ENCODE measurements around the gene DCST2.

The DCST2 gene

DNA sequence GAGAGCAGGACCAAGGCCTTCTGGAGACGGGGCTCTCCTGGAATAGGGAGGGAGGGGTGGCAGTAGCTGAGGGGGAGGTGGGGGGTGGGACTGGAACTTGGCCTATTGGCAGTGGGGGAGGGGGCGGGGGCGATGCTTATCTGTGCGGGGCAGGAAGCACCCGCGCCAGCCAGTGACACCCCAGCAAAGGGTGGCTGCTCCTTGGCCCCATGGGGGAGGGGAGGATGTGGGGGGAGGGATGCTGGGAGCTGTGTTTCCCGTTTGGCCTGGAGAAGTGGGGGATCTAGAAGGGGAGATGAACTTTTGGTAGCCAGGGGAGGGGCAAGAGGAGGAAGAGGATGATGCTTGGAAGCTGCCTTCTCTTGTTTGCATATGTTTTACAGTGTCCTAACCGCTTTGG lies 19.9 kb downstream of the DCST2 start:
- no peak overlapping the region for H3K4me3 ChIP-seq (ENCODE audit: low read depth, low read length)
- TF ChIP-seq, protein P1, sequence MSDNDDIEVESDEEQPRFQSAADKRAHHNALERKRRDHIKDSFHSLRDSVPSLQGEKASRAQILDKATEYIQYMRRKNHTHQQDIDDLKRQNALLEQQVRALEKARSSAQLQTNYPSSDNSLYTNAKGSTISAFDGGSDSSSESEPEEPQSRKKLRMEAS (IDR thresholded peaks at IDR 0.05; ENCODE audit: low read depth, low read length): no peak
- TF ChIP-seq, protein P2, sequence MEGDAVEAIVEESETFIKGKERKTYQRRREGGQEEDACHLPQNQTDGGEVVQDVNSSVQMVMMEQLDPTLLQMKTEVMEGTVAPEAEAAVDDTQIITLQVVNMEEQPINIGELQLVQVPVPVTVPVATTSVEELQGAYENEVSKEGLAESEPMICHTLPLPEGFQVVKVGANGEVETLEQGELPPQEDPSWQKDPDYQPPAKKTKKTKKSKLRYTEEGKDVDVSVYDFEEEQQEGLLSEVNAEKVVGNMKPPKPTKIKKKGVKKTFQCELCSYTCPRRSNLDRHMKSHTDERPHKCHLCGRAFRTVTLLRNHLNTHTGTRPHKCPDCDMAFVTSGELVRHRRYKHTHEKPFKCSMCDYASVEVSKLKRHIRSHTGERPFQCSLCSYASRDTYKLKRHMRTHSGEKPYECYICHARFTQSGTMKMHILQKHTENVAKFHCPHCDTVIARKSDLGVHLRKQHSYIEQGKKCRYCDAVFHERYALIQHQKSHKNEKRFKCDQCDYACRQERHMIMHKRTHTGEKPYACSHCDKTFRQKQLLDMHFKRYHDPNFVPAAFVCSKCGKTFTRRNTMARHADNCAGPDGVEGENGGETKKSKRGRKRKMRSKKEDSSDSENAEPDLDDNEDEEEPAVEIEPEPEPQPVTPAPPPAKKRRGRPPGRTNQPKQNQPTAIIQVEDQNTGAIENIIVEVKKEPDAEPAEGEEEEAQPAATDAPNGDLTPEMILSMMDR (IDR thresholded peaks at IDR 0.05; ENCODE audit: low read depth, low read length): no peak
- TF ChIP-seq MYC (IDR thresholded peaks at IDR 0.05; ENCODE audit: low read depth, low read length) (no peak), POLR2A (IDR thresholded peaks at IDR 0.05; ENCODE audit: extremely low read depth, insufficient read length) (no peak)
- DNase-seq (ENCODE audit: low read depth): peak; percentile 60

DNA sequence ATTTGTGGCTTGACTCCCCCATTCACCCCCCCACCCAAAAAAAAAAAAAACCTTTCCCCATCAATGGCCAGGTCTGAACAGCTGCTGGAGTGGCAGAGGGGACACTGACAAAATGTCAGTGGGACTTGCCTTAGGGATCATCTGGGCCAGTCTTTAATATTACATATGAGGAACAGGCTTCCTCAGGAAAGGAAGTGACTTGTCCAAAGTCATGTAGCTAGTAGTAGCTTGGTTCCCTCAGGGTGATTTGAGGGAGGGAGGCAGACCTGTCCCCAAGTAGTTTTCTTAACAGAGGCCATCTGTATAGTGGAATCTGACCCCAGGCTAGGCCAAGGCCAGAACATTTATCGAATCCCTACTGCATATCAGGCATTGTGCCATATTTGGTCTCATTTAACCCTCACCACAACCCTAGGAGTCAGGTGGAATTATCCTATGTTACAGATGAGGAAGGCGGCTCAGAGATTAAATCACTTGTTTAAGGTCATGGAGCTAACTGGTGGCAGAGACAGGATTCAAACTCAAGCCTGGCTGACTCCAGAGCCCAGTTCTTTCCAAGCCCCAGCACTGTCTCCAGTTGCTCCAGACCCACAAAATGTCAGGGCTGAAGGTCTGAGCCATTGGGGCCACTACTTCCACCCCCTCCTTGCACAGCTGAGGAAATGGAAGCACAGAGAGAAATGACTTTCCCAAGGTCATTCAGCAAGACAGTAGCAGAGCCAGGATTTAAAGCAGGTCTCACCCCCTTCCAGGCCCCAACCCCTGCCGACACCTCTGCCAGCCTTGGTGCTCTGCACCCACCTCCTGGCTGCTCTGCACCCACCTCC lies 20.6 kb downstream of the DCST2 start:
- no peak overlapping the region for H3K4me3 ChIP-seq (ENCODE audit: low read depth, low read length)
- no peak for TF ChIP-seq MYC (IDR thresholded peaks at IDR 0.05; ENCODE audit: low read depth, low read length)
- no peak for TF ChIP-seq POLR2A (IDR thresholded peaks at IDR 0.05; ENCODE audit: extremely low read depth, insufficient read length)
- TF ChIP-seq, protein P2 (IDR thresholded peaks at IDR 0.05; ENCODE audit: low read depth, low read length): no peak
- TF ChIP-seq, protein P1 (IDR thresholded peaks at IDR 0.05; ENCODE audit: low read depth, low read length): no peak
- peak; percentile 63 for DNase-seq (ENCODE audit: low read depth)

DNA sequence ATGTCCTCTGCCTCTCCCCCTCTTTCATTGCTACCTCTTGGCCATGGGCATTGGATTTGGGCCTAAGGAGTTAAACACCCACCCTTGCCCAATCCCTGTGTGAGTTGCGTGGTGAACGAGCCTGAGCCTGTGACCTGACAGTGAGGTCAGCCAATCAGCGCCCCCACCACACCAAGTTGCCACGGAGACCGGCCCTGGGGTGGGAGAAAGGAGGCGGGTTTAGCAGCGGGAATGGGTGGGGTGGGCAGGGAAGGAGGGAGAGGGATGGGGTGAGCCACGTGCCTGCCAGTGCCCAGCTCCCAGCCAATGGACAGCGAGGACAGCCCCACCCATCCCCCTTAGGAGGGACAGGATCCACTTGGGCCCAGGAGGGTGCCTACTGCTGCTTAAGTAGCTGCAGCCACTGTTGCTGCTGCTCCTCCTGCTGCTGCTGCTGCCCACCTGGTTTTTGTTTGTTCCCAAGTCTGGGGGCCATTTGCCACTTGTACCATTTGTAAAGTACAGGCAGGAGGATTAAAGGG lies 21.5 kb downstream of the DCST2 start:
- TF ChIP-seq, protein P2 (IDR thresholded peaks at IDR 0.05; ENCODE audit: low read depth, low read length): no peak
- TF ChIP-seq MYC (IDR thresholded peaks at IDR 0.05; ENCODE audit: low read depth, low read length): no peak
- TF ChIP-seq, protein P1 (IDR thresholded peaks at IDR 0.05; ENCODE audit: low read depth, low read length): peak; percentile 33; the same call in 1 of the 2 replicates
- no peak for TF ChIP-seq POLR2A (IDR thresholded peaks at IDR 0.05; ENCODE audit: extremely low read depth, insufficient read length)

DNA sequence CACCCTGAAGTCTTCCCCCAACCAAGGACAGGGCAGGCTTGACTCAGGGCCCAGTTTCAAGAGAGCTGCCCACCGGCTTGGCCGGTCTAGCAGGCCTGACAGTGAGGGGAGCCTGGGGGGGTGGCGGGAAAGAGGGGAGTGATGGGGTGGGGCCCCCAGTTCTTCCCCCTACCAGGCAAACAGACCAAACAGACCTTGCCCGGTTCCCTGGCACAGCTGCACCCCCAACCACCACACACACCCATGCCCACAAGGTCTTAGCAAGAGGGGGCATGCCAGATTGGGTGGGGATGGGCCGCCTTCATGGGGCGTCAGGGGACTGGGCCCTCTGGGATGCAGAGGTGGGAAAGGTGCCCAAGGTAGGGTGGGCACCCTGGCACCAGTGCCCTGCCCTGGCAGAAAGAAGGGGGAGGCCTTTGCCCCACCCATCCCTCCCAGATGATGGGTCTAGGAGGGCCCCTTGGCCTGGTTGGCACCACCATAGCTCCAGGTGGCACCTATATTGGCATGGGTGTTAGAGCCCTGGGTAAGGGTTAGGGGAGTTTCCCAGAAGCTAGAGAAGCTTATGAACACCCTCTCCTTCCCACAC lies 22.1 kb downstream of the DCST2 start:
- DNase-seq (ENCODE audit: low read depth): no peak

More for the DNA sequence above, 21.5 kb downstream of the DCST2 start:
- H3K4me3 ChIP-seq (ENCODE audit: low read depth, low read length): peak overlapping the region; percentile 16
- DNase-seq (ENCODE audit: low read depth): peak; percentile 85

DNA sequence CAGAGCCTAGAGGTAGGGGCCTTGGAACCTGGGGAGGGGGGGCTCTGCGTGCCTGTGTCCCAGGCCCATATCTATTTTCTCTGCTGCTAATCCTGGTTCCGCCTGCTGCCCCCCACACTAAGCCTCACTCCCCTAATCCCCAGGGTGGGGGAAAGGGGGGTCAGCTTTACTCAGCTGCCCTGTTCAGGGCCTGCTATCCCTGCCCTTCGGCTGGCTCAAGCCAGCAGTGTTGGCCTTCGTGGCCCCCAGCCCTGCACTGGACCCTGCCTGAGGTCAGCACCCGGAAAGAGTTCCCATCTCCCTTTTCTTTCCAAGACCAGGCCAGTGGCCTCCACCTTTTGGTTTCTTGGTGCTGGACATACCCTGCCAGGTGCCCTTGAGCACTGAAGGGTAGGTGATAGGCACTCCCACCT lies 22.6 kb downstream of the DCST2 start:
- no peak overlapping the region for H3K4me3 ChIP-seq (ENCODE audit: low read depth, low read length)
- no peak for TF ChIP-seq POLR2A (IDR thresholded peaks at IDR 0.05; ENCODE audit: extremely low read depth, insufficient read length)
- no peak for TF ChIP-seq MYC (IDR thresholded peaks at IDR 0.05; ENCODE audit: low read depth, low read length)
- TF ChIP-seq, protein P2 (IDR thresholded peaks at IDR 0.05; ENCODE audit: low read depth, low read length): no peak
- TF ChIP-seq, protein P1 (IDR thresholded peaks at IDR 0.05; ENCODE audit: low read depth, low read length): no peak
- DNase-seq (ENCODE audit: low read depth): no peak

More for the DNA sequence above, 22.1 kb downstream of the DCST2 start:
- H3K4me3 ChIP-seq (ENCODE audit: low read depth, low read length): no peak overlapping the region
- TF ChIP-seq, protein P2 (IDR thresholded peaks at IDR 0.05; ENCODE audit: low read depth, low read length): no peak
- TF ChIP-seq POLR2A (IDR thresholded peaks at IDR 0.05; ENCODE audit: extremely low read depth, insufficient read length) (no peak), MYC (IDR thresholded peaks at IDR 0.05; ENCODE audit: low read depth, low read length) (no peak)
- TF ChIP-seq, protein P1 (IDR thresholded peaks at IDR 0.05; ENCODE audit: low read depth, low read length): no peak

Measured in NB4 (cell line).